GM12892 (cell line): ENCODE data around the gene GPR61.

Experiments
- POLR2A ChIP-seq: IDR thresholded peaks from 2 replicates; pipeline ENCODE4 v1.6.1; 2011; ENCODE audit warnings: low read depth, low read length, control low read depth
- TAF1 ChIP-seq: IDR thresholded peaks from 2 replicates; pipeline ENCODE4 v1.6.1; 2011; ENCODE audit warnings: low read depth, mild to moderate bottlenecking, control low read depth, low read length, borderline replicate concordance

GRCh38 chr1:109556563-109556962, 16.9 kb downstream of the GPR61 start:
- TF ChIP-seq POLR2A (no peak), TAF1 (no peak)
